Psoas muscle (tissue), 8 donors: Measurements from ENCODE around the gene TCN1. TPM values are rescaled to one million over a fixed set of nuclear protein-coding genes. Genes with fewer than 3 reads are reported as not detected.
"Not testable (repeated sequence)": the region's sequence is repeated elsewhere in the genome, so short reads cannot be mapped to it uniquely, and the experiment has no call there.

ENCODE experiments used
- ATAC-seq, 4 donors: fragments of 200-7000 bp; cut with Tn5 transposase; one replicate each; pipeline ENCODE4 v1.9.1; 2020; ENCODE audit warnings: moderate library complexity in 3 of 4, mild to moderate bottlenecking in 2 of 4
- DNase-seq, 2 donors: peaks; one replicate each; pipeline ENCODE4 v3.0.0-alpha.2; 2020
- H3K27ac ChIP-seq: fragments of 200-600 bp; one replicate; pipeline ENCODE4 v1.8.0; 2022
- H3K27me3 ChIP-seq, 3 donors: fragments of 200-600 bp in 1 of 3; one replicate each; pipeline versions ENCODE4 v1.6.1 to v1.8.0; 2013 to 2022; ENCODE audit warnings: low read length in 2 of 3, mild to moderate bottlenecking in 2 of 3, moderate library complexity in 1 of 3; ENCODE audit not compliant: insufficient read depth in 3 of 3
- H3K36me3 ChIP-seq, 2 donors: fragments of 200-600 bp in 1 of 2; one replicate each; pipeline versions ENCODE4 v1.6.1 to v1.8.0; 2013 to 2022; ENCODE audit warnings: low read depth in 1 of 2, mild to moderate bottlenecking in 1 of 2, moderate library complexity in 1 of 2; ENCODE audit not compliant: insufficient read depth in 1 of 2
- H3K4me1 ChIP-seq: fragments of 200-600 bp; one replicate; pipeline ENCODE4 v1.8.0; 2022
- H3K4me3 ChIP-seq: fragments of 200-600 bp; one replicate; pipeline ENCODE4 v1.8.0; 2022; ENCODE audit warnings: mild to moderate bottlenecking
- H3K9me3 ChIP-seq: fragments of 200-600 bp; one replicate; pipeline ENCODE4 v1.8.0; 2022
- CTCF ChIP-seq: fragments of 200-600 bp; IDR thresholded peaks from one replicate; pipeline ENCODE4 v1.8.0; 2022; ENCODE audit warnings: antibody characterized with exemption
- WGBS, 3 donors: extraction: QIAGEN DNeasy Blood & Tissue Kit; methylation state at CpG; one replicate each; pipeline versions ENCODE4 v1.1.6 to v1.1.7; 2013; 5-methylcytosine and 5-hydroxymethylcytosine counted together
- intact Hi-C, 2 donors: fragments of 100-400 bp; cut with DNase I; formaldehyde crosslinking; loops; one replicate each; pipeline versions ENCODE4 v1.11.0 to v1.14.2; 2022
- polyA plus RNA-seq, 3 donors: library from polyadenylated mRNA; stranded (reverse); fragments of 200-250 nt; gene quantifications; one replicate each; pipeline ENCODE4 v1.2.3, GENCODE V29; 2013
- total RNA-seq, 4 donors: library from RNA; stranded (reverse); fragmentation: NEBNext Ultra II Directional in 2 of 4; extraction: Animal tissue kit (Norgen Biotek cat#: 25700) in 2 of 4; gene quantifications; one replicate each; pipeline versions ENCODE4 v1.2.1 to v1.2.4, GENCODE V29; 2021 to 2023
- donor health status: healthy with polysubstance abuse.
- donor health status: DM: no; HTN: no; CAD: no; lungs with moderate emphysema.
- donor health status: Bipolar disorder and iron deficiency.
- donor health status: healthy.
- donor health status: DM: yes; HTN: yes; CAD: no.
- donor health status: DM: no; HTN: no; CAD: no.
- donor health status: DM: no; HTN: no; CAD: no.
- donor health status: DM: yes; HTN: yes; CAD: no.

The TCN1 gene
- total and polyA plus RNA-seq, 7 donors = 0.44 TPM; not detected in 6

- 82 to 92% (median 84%) methylated on average over 7 of the region's 7 CpGs for WGBS, 3 donors
- H3K4me3 ChIP-seq = no peak overlapping the region
- H3K36me3 ChIP-seq = no peaks in the 10 kb centered on the region
- DNase-seq (no peak), ATAC-seq (no peak)
- no peak overlapping the region for H3K27ac ChIP-seq
- H3K27me3 ChIP-seq = no peaks in the 10 kb centered on the region
- no peak for TF ChIP-seq CTCF
- no peaks in the 10 kb centered on the region for H3K9me3 ChIP-seq
- no peaks in the 10 kb centered on the region for H3K4me1 ChIP-seq
- intact Hi-C loops = no loop called here
Measured at GRCh38 chr11:59898650-59899049, 32.4 kb upstream of the TCN1 start.

- DNase-seq (no peak), ATAC-seq (no peak)
- no peak for TF ChIP-seq CTCF
- Histone ChIP-seq H3K36me3 (no peaks in the 10 kb centered on the region), H3K27ac (no peak overlapping the region), H3K4me1 (no peaks in the 10 kb centered on the region), H3K4me3 (no peak overlapping the region), H3K9me3 (no peaks in the 10 kb centered on the region), H3K27me3 (no peaks in the 10 kb centered on the region)
- WGBS, 3 donors = 94 to 97% (median 95%) methylated on average over 31 of the region's 31 CpGs
- intact Hi-C loops = no loop called here
Measured at GRCh38 chr11:59898046-59898445, 31.8 kb upstream of the TCN1 start.

GRCh38 chr11:59894616-59895015 is 28.3 kb upstream of the TCN1 start:
- Histone ChIP-seq H3K27ac (no peak overlapping the region), H3K4me3 (no peak overlapping the region), H3K27me3 (no peaks in the 10 kb centered on the region), H3K4me1 (no peaks in the 10 kb centered on the region), H3K36me3 (no peaks in the 10 kb centered on the region), H3K9me3 (no peaks in the 10 kb centered on the region)
- 77 to 84% (median 78%) methylated on average over 1 of the region's 1 CpG for WGBS, 3 donors
- TF ChIP-seq CTCF = no peak
- intact Hi-C loops = no loop called here
- ATAC-seq (no peak), DNase-seq (no peak)

GRCh38 chr11:59891781-59892181 is 25.5 kb upstream of the TCN1 start:
- Histone ChIP-seq H3K4me1 (no peaks in the 10 kb centered on the region), H3K27ac (no peak overlapping the region), H3K9me3 (peaks cover 10% of the 10 kb centered on the region), H3K4me3 (no peak overlapping the region), H3K36me3 (no peaks in the 10 kb centered on the region), H3K27me3 (no peaks in the 10 kb centered on the region)
- WGBS, 3 donors = 7 to 17% (median 15%) methylated on average over 4 of the region's 4 CpGs
- DNase-seq (no peak), ATAC-seq (no peak)
- intact Hi-C loops = no loop called here
- no peak for TF ChIP-seq CTCF

- intact Hi-C loops, H3K27me3 ChIP-seq, ATAC-seq, H3K4me3 ChIP-seq, H3K27ac ChIP-seq, H3K36me3 ChIP-seq, H3K4me1 ChIP-seq, DNase-seq: not testable (repeated sequence)
- peaks cover 18% of the 10 kb centered on the region for H3K9me3 ChIP-seq
Measured at GRCh38 chr11:59887156-59887555, 20.9 kb upstream of the TCN1 start.
